ENCODE measurements around the gene TLX1.

Gene TLX1

DNA sequence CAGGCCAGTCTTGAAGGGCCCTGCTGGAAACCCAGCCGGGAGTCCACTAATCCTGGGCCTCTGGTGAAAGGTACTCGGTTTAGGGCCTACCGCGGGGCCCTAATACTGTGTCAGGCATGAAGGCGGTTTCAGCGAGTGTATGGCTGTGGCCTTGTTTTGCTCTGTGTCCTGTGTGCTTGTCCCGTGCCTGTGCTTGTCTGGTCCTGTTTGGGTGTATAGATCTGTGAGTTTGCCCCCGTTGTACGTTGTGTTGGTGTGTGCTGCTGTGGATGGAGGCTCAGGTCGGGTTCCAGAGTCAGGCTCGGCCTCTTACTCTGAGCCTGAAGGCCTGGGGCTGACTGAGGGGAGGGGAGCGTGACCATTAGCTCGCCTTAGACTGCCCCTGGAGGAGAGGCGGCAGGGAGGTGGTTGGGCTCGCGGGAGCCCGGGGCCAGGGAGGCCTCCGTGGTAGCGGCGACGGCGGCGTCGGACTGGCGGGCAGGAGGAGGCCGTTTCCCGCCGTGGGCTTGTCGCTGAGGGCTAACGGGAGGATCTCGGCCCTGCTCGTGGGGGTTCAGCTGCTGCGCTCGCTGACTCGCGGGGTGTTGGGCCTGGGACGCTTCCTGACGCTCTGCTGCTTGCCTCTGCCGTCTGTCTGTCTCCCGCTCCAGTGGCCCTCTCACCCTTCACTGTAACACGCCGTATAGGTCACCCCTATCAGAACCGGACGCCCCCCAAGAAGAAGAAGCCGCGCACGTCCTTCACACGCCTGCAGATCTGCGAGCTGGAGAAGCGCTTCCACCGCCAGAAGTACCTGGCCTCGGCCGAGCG, 2.6 kb downstream of the TLX1 start:
- DNase-seq (ENCODE audit: low spot score), result no peak
- FAIRE-seq, result no peak

DNA sequence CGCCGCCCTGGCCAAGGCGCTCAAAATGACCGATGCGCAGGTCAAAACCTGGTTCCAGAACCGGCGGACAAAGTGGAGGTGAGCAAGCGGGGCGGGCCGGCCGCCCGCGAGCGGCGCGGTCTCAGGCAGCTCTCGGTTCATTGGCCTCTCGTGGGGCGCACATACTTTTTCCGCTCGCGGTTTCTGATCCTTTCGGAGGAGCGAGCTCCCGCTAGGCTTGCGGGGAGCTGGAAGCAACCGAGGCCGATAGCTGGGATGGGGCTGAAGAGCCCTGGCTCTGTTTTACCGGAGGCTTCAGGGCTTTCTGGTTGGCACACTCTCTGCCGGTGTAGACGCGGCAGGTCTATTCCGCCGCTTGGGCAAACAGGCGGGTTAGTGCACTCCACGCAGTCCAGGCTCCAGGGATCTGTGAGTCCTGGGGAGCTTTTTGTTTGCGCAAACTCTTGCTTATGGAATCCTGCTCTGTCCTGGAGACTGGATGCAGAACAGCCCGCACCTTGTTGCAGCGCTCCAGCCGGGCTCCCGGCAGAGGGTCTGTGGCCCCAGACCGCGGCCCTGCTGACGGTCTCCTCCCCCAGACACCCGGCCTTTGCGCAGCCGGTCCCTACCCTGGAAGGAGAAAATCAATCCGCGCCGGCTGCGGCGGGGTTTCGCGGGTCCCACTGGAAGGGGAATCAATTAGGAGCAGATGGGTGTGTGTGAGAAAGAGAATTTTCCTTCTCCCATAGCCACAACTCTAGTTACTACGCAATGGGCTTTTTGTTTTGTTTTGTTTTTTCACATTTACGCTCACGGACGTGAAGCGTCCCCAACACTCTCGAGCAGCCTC, 3.4 kb downstream of the TLX1 start:
- DNase-seq (ENCODE audit: low spot score) (no peak), FAIRE-seq (no peak)

DNA sequence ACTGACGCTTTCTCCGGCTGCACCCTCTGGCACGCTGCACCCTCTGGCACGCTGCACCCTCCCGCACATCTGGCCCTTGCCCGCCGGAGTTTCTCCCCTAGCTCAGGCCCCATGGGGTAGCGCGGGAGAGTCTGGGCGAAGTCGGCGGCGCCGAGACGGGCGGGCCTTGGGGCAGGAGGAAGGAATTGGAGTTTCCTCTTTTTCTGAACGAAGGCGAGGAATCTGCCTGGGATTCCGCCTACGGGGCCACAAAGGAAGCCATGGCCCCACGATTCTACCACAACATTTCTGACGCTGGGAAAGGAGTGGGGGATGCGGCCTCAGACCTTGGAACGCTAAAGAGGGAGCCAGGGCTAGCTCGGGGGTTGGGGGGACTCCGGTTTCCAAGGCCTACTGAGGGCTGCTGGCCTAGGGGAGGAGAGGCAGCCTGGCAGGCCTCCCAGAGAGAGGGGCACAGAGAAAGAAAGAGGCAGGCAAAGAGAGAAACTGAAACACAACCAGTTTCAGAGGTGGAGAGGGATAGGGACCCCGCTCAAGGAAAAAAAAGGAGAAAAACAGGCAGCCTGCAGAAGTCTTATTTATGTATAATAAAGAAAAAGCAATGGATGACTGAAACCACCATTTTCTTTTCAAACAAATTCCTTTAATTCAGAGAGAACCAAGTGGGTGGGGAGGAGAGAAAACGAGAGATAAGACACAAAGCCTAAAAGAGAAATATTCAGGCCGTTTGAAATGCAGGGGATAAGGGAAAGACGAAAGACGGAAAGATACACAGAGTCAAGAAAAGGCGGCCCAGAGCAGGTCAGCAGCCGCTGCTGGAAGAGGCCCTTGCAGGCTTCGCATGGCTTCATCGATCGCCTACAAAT, 4.3 kb downstream of the TLX1 start:
- no peak for FAIRE-seq

DNA sequence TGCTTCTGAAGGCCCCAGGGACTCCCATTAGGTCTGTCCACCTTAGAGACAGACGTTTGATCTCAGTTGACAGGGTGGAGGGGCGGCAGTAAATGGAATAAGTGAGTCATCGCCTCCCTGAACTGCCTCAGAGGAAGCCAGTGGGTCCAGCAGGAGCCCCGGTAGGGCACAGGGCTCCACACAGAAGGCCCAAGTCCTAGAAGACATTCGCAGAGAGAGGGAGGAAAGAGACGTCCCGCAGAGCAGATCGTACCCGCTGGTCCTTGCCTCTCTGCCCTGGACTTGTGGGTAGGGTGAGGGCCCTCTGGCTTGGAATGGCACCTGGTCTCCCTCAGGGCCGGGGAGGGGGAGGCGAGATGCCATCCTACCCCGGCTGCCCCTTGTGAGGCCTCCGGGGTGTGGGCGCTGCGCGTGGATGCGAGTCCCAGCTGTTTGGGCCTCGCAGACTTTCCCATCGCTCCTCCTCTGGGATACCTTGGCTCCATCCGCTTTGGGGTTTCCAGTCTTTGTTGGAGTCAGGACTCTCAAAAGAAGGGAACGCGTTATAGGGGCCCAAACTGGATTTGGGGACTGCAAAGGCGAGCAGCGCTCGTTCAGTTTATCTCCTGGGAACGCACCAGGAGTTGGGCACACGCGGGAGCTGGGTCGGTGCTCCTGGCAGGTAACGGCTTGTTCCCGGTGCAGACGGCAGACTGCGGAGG, 5.1 kb downstream of the TLX1 start:
- no peak for DNase-seq (ENCODE audit: low spot score)
- no peak for FAIRE-seq

More for the DNA sequence above, 4.3 kb downstream of the TLX1 start:
- no peak for DNase-seq (ENCODE audit: low spot score)

DNA sequence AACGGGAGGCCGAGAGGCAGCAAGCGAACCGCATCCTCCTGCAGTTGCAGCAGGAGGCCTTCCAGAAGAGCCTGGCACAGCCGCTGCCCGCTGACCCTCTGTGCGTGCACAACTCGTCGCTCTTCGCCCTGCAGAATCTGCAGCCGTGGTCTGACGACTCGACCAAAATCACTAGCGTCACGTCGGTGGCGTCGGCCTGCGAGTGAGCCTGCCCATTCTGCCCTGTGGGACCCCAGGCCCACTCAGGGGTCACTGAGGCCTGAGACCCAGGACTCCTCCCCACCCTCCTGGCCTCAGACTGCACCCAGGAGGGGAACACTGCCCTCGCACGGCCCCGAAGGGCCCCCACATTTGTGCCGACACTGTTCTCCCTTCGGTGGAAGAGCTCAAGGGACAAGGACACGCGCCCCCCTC, 5.6 kb downstream of the TLX1 start:
- FAIRE-seq (no peak), DNase-seq (ENCODE audit: low spot score) (no peak)

DNA sequence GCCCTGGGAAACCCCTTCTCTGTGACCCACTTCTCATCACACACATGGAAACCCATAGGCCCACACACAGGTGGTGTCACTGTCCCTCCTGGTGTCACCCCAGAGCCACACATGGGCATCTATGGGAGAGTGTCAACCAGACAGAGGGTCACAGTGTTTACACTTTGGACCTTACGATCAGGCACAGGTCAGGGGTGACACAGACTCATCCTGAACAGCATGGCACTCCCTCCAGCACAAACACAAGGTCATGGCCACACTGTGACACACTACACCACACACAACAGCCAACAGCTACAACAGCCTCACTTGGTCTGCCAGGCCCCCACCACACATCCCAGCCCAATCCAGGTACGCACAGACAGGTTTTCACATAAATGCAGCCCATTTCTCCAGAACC, 6.2 kb downstream of the TLX1 start:
- FAIRE-seq, result no peak
- DNase-seq (ENCODE audit: low spot score), result no peak

DNA sequence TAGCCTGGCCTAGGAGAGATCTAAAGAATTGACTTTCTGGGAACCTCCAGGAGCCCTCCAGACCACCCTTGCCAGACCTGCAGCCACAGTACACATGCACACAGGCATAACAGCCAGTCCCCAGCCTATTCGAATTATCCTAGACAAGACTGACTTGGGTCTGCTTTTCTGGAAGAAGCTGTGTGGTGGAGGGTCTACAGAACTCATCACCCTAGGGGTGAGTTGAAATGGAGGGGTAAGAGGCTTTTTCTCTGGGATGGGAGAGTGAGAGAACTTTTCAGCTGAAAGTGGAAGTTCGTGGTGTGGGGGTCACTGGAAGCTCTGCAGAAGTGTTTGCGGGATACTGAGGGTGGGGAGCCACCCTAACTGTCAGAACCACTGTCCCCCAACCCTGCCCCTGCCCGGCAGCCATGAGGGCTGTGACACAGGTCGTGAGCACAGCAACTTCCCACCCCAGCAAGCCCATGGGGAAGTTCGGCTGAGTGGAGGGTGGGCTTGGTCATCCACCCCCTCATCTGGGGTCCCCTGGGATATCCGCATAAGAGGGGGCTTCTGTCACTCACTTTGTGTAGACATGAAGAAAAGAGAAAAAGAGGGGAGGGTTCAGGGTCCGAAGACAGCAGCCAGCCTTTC, 7.8 kb downstream of the TLX1 start:
- no peak for FAIRE-seq
- DNase-seq (ENCODE audit: low spot score), result no peak

DNA sequence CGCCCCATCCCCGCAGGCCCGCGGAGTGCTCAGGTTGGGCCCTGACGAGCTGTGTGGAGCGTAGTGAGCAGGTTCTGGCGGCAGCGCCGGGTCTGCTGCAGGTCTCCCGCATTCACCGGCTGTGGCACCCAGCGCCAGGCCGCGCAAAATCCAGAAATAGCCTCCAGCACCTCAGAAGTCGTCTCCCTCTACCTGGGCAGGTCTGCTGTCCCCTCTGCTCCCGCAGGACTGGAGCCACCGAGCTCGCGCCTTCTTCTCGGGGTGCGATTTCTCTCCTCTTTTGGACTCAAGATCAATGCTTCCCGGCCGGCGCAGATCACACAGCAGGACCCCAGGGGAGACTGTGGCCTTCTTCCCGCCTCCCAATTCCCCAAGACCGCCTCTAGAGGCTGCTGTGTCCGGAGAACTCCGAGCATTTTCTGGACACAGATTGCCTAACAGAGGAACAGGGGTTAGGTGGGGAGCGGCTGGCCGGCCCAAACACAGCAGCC, 8.4 kb downstream of the TLX1 start:
- FAIRE-seq, result no peak
- DNase-seq (ENCODE audit: low spot score), result no peak

DNA sequence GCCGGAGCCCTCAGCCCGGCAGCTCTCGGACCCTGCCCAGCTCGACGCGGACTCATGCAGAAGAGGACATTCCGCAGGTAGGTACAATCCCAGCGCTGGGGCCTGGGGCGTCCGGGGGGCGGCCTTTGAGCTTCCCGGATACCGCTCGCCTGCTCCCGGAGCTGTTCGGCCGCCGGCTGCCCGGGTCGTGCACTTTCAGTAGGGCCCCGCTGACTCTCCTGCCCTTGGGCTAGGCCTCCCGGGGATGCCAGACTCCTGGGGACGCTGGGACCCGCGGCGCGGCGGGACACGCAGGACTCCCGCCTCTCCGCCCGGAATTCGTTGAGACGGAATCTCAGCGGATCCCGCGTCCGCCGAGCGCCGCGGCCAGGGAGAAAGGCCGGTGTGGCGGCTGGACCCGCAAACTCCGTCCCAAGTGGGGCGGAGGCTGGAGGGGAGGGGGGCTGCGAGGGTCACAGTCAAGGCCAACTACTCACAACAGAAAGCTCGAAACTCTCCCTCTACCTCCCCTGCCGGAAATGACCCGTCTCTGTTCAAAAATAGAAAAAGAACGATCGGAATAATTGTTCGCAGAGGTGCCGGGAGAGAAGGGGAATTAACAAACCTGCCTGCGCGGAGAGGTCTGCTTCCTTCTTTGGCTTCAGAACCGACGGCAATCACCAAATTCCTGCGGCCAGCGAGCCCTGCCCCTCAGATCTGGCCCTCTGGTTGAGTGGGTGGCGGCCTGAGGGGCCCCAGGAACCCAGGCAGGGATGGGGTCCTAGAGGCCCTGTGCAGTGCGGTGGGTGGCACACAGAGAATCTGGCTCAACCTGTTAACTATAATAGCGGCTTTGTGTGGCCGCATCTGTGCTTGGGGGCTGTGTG, 9.2 kb downstream of the TLX1 start:
- FAIRE-seq, result no peak
- no peak for DNase-seq (ENCODE audit: low spot score)

DNA sequence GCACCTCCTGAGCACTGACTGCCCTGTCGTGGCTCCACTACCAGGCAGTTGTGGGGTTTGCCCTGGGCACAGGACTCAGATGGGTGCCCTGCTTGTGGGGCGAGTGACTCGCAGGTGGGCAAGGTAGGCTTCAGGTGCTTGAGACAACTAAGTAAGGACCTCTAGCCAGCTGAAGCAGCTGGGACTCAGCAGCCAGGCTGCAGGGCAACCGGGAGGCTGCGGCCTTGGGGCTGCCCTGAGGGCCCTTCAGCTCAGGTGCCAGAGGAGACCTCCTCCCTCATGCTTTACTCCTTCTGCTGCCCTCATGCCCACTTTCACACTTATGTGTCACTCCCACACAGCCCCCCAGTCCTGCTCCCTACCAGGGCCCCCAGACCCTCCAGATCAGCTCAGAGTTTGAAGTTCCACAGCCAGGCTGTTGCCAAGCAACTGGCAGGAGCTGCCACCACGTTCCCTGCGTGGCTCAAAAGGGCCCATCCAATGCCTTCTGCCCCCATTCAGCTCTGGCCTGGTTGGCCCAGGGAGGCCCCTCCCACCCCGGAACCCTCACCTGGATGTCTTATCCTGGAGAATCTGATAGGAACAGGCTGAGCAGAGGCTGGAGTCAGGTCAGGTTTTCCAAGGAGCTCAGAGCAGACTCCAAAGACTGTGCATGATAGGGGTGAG, 10.0 kb downstream of the TLX1 start:
- DNase-seq (ENCODE audit: low spot score), result no peak
- FAIRE-seq, result no peak

DNA sequence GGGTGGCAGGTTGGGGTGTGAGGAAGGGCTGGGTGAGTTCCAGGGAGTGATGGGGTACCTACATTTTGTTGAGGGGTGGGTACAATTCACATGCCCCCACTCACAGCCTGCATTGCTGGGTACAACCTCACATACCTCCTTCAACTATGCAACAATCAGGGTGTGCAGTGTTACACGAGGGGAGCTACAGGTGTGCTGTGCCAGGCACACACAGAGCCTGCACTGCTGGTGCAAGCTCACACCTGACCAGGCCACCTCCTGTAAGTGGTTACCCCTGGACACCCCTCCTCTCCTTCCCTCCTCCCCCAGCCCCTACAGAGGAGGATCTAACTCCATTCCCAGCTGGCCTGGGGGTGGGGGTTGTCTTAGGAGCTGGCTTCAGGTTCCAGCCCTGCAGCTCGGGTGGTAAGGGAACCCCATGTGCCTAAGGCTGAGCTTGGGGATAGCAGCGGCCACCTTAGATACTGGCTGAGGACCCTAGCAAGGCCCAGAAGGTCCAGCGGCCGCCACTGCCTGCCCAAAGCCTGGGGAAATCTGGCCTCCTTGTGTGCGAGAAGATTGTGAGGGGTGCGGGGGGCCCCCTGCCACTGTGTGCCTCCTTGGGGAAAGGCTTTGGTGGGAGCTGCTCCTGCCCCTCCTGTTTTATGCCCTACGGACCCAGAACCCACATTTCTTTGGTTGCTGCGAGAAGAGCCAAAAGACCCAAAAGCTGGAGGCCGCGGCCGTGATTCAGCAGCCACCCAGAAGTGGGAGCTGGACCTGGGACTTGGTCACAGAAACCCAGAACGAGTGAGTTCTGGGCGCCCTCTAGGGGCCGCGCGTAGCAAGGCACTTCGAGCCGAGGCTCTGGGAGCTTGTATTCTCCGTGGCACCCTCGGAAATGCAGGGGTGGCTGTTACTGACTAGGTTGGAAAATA, 10.8 kb downstream of the TLX1 start:
- DNase-seq (ENCODE audit: low spot score), result peak; percentile 65
- peak; percentile 26 for FAIRE-seq

DNA sequence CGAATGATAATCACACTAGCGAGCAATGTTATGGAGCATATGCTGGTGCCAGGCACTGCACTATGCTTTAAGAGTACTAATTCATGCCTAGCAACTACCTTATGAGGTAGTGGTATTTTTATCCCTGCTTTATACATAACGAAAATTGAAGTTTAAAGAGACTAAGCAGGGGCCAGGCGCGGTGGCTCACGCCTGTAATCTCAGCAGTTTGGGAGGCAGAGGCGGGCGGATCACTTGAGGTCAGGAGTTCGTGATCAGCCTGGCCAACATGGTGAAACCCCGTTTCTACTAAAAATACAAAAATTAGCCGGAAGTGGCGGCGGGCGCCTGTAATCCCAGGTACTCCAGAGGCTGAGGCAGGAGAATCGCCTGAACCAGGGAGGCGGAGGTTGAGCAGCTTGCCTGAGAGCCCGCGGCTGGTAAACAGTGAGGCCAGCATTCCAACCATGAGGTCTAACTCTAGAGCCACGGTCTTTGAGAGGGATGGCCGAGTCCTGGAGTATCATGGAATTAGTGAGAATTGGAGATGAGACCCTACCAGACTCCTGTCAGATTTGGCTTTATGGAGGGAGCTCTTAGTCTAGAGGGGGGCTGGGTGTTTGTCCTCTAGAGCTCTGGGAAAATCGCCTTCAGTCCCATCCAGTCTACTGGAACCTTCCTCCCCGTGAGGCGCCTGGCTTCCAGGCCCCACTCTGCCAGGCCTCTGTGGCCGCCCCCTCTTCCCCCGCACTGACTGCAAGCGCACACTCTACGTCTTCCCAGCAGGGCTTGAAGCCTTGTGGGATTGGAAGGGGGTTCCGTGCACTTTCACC, 11.6 kb downstream of the TLX1 start:
- DNase-seq (ENCODE audit: low spot score) (no peak), FAIRE-seq (no peak)

DNA sequence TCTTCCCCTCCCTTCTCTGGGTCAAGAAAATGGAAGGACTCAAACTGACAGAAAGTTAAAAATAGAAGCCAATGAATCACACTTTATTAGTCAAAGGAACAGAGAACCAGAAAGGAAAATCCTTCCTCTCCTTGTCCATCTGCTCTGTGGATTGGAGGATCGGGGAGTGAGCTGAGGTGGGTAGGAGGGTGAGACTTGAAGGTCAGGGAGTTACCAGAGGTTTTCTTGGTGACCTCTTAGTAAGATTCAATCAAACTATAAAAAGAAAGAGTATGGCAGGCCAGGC, 12.2 kb downstream of the TLX1 start:
- DNase-seq (ENCODE audit: low spot score) (no peak), FAIRE-seq (no peak)

DNA sequence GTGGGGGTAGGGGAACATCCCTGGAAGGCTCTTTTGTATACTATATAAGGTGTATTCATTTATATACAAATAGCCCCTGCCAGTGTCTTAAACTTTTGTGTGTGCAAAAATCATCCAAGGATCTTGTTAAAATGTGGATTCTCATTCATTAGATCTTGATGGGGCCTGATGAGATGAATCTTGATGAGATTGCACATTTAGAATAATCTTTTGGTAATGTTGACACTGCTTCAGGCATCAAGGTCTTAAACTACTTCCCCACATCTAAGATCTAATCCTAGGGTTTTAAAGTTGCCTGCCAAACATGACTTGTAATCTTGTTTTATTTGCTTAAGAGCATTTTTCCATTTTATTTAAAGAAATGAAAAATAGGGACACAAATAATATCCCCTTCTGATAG, 13.0 kb downstream of the TLX1 start:
- DNase-seq (ENCODE audit: low spot score) (no peak), FAIRE-seq (no peak)

DNA sequence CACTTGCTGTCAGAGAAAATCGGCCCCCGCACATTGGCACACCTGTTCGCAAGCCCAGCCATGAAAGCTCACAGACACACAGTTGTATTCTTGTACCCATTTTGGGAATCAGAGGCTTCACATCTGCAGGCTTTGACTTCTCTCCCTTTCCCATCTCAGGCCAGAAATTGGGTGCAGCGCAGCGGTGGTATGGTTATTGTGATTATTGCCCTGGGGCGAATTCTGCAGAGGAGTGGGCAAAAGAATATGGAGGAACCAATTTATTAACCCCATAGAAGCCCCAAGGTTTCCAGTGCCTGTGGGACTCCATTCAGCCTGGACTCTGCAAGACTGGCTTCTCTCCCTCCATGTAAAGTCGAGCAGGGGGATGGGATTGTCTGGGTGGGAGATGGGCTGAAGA, 14.0 kb downstream of the TLX1 start:
- DNase-seq (ENCODE audit: low spot score) (no peak), FAIRE-seq (no peak)

DNA sequence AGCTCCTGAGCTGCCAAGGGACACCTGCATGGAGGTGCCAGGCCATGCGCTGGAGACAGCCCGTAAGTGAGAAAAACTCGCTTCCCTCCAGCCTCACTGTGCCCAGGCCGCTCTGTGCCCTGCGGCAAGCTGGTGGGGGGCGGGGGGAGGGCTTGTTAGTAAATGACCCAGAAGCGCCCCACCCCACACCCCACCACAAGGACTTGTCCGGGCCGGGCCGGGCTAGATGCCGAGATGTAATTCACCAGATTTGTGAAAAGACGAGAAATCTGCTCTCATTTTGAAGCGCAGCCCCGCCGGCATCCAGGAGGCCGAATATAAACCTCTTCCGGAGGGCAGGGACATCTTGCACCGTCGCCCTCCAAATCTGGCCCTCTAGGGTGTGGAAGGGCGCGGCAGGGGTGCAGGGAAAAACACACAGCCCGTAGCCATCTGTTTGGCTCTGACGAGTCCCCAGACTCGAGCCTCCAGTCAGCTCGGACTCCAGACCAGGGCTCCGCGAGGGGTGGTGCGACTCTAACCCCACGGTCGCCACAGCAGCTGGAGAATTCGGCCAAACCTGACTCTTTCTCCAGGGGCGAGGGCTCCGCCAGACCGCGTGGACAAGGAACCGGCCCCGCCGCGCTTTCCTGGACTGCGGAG, 14.8 kb downstream of the TLX1 start:
- no peak for FAIRE-seq

More for the DNA sequence above, 14.8 kb downstream of the TLX1 start:
- no peak for DNase-seq (ENCODE audit: low spot score)

All from RCC 7860 (cell line).